Endothelial cell of umbilical vein (primary cell): ENCODE measurements around the gene TBC1D4.

Source experiments
- CTCF ChIP-seq, 2 donors: IDR thresholded peaks; 1 replicate in 1 of 2; 2 replicates in 1 of 2; pipeline ENCODE4 v1.5.1; 2011; ENCODE audit warnings: low read length in 2 of 2, mild to moderate bottlenecking in 2 of 2, moderate library complexity in 2 of 2, control low read depth in 1 of 2, inconsistent platforms in 1 of 2, low read depth in 1 of 2; ENCODE audit not compliant: insufficient read depth in 1 of 2; ENCODE audit errors: extremely low read depth in 1 of 2
- EZH2 ChIP-seq: IDR thresholded peaks from 2 replicates; pipeline ENCODE4 v1.6.1; 2012; ENCODE audit warnings: borderline replicate concordance, low read depth, mild to moderate bottlenecking, moderate library complexity, low read length, inconsistent platforms; ENCODE audit not compliant: severe bottlenecking
- GATA2 ChIP-seq: IDR thresholded peaks from 2 replicates; pipeline ENCODE4 v1.7.0; 2011; ENCODE audit warnings: low read depth, mild to moderate bottlenecking, moderate library complexity, mixed read lengths, low read length; ENCODE audit not compliant: insufficient read length, insufficient read depth
- POLR2A ChIP-seq: IDR thresholded peaks from 2 replicates; pipeline ENCODE4 v1.6.1; 2012; ENCODE audit warnings: low read depth, mild to moderate bottlenecking, control low read depth, low read length
- POLR2AphosphoS5 ChIP-seq: IDR thresholded peaks from 2 replicates; pipeline ENCODE4 v1.6.1; 2012; ENCODE audit warnings: low read depth, mild to moderate bottlenecking, control low read depth, low read length, moderate library complexity; ENCODE audit not compliant: insufficient read depth
- TF ChIP-seq, protein P1 (sequence below): IDR thresholded peaks from 2 replicates; pipeline ENCODE4 v1.6.1; 2011; ENCODE audit not compliant: insufficient read depth, insufficient read length

DNA sequence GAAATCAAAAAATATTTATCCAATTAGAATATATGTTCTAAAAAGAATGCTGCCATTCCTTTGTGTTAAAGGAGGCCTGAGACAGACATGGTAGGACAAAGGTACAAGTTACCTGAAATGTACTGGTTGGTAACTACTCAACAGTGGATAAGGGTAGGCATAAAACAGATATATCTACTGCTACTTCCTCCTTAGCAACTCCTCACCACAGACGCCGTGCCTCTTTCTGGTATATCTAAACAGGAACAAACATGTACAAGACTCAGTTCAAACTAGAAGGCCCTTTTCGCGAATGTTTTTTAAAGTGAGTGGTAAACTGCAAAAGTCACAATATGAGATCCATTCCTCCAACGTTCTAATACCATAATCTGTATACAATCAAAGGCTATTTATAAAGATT is 86.9 kb downstream of the TBC1D4 start:
- TF ChIP-seq POLR2AphosphoS5 (no peak), CTCF (IDR thresholded peaks at IDR 0.05; ENCODE audit: extremely low read depth in 1 of 2, insufficient read depth in 1 of 2, low read depth in 1 of 2, low read length in 2 of 2) (no peak), GATA2 (no peak), EZH2 (no peak), POLR2A (no peak)
- TF ChIP-seq, protein P1, sequence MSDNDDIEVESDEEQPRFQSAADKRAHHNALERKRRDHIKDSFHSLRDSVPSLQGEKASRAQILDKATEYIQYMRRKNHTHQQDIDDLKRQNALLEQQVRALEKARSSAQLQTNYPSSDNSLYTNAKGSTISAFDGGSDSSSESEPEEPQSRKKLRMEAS = no peak
